K562 (cell line): ENCODE data around the gene CD99L2. TPM values are rescaled to one million over a fixed set of nuclear protein-coding genes. Genes with fewer than 3 reads are reported as not detected.

ENCODE experiments used
- ATAC-seq: fragments of 200-7000 bp; cut with Tn5 transposase; 3 replicates; pipeline ENCODE4 v1.9.1; 2020; ENCODE audit warnings: moderate library complexity
- BruUV-seq: library from RNA; stranded (reverse); fragments of 400-500 nt; replicated peaks from 2 replicates; lab custom pipeline; 2021; lab: Mats Ljungman, UMichigan
- CTCF ChIA-PET: fragments of 300-600 bp; formaldehyde crosslinking; extraction: SDS; loops from one replicate; lab custom pipeline; 2021; ENCODE audit warnings: low intra/inter-chr PET ratio; lab: Yijun Ruan, JAX
- POLR2A ChIA-PET: fragments of 300-600, 350-650 bp; sonication (Branson Sonifier 250); formaldehyde crosslinking; extraction: SDS; loops from one replicate; lab custom pipeline; 2021; ENCODE audit warnings: antibody characterized with exemption, inconsistent platforms; lab: Yijun Ruan, JAX
- DNase-seq, 4 experiments: peaks; one replicate each; pipeline versions ENCODE4 v3.0.0 to v3.0.0-alpha.2; 2011 to 2018; ENCODE audit warnings: low spot score in 3 of 4, mixed read lengths in 3 of 4; ENCODE audit errors: extremely low read depth in 1 of 4
- FAIRE-seq: peaks from 2 replicates; lab custom pipeline; 2011; peaks lifted over from hg19 to GRCh38; lab: Jason Lieb, UNC
- H2AFZ ChIP-seq: 2 replicates; pipeline ENCODE4 v1.6.0; 2011; ENCODE audit warnings: low read depth, low read length, control low read depth, inconsistent platforms
- H3K27ac ChIP-seq: fragments of 200-600 bp; 3 replicates; pipeline ENCODE4 v1.8.0; 2011; ENCODE audit warnings: low read depth, mild to moderate bottlenecking, control low read depth, inconsistent platforms, low read length, moderate library complexity, mixed read lengths; ENCODE audit errors: extremely low read depth
- H3K27me3 ChIP-seq, 2 experiments: fragments of 300-600 bp in 1 of 2; 2 replicates in 1 of 2; 3 replicates in 1 of 2; pipeline versions ENCODE4 v1.6.0 to v1.8.0; 2011; ENCODE audit warnings: inconsistent platforms in 2 of 2, low read length in 2 of 2, mild to moderate bottlenecking in 1 of 2, mixed read lengths in 1 of 2, moderate library complexity in 1 of 2; ENCODE audit not compliant: control insufficient read depth in 2 of 2, insufficient read depth in 2 of 2
- H3K36me3 ChIP-seq: fragments of 300-600 bp; 3 replicates; pipeline ENCODE4 v1.8.0; 2011; ENCODE audit warnings: mild to moderate bottlenecking, low read length, inconsistent platforms; ENCODE audit not compliant: control insufficient read depth, insufficient read depth
- H3K4me1 ChIP-seq, 2 experiments: fragments of 200-600 bp in 1 of 2; replicated peaks in 1 of 2; 2 replicates in 1 of 2; 3 replicates in 1 of 2; pipeline versions ENCODE4 v1.5.1 to v1.8.0; 2011; ENCODE audit warnings: inconsistent platforms in 2 of 2, low read length in 2 of 2, mild to moderate bottlenecking in 1 of 2, mixed read lengths in 1 of 2, moderate library complexity in 1 of 2; ENCODE audit not compliant: control insufficient read depth in 2 of 2, insufficient read depth in 2 of 2
- H3K4me2 ChIP-seq: 2 replicates; pipeline ENCODE4 v1.6.1; 2011; ENCODE audit warnings: low read length, control low read depth, inconsistent platforms, mixed read lengths; ENCODE audit not compliant: insufficient read depth
- H3K4me3 ChIP-seq: fragments of 200-600 bp; sonication (generic), shearing (Covaris generic); 2 replicates; pipeline ENCODE4 v1.5.1; 2016; ENCODE audit warnings: control low read depth, inconsistent platforms
- H3K79me2 ChIP-seq: fragments of 200-600 bp; 3 replicates; pipeline ENCODE4 v1.8.0; 2011; ENCODE audit warnings: low read length, inconsistent platforms; ENCODE audit not compliant: control insufficient read depth, insufficient read depth
- H3K9ac ChIP-seq, 2 experiments: 2 replicates each; pipeline versions ENCODE4 v1.6.0 to v1.6.1; 2011; ENCODE audit warnings: low read depth in 2 of 2, low read length in 2 of 2, control low read depth in 1 of 2, inconsistent platforms in 1 of 2, mild to moderate bottlenecking in 1 of 2, mixed read lengths in 1 of 2; ENCODE audit not compliant: insufficient read depth in 1 of 2
- H3K9me1 ChIP-seq: one replicate; pipeline ENCODE4 v1.6.0; 2011; ENCODE audit warnings: inconsistent platforms, mild to moderate bottlenecking, low read length, moderate library complexity; ENCODE audit not compliant: control insufficient read depth, insufficient read depth
- H3K9me3 ChIP-seq: replicated peaks from 2 replicates; pipeline ENCODE4 v1.5.1; 2011; ENCODE audit warnings: low read depth, low read length, inconsistent platforms; ENCODE audit not compliant: control insufficient read depth, insufficient read depth
- H4K20me1 ChIP-seq: replicated peaks from 2 replicates; pipeline ENCODE4 v1.6.1; 2011; ENCODE audit warnings: low read length, inconsistent platforms, mixed read lengths; ENCODE audit not compliant: control insufficient read depth, insufficient read depth
- CAMTA2 ChIP-seq: fragments of 250-450 bp; sonication (Bioruptor Pico); conservative IDR thresholded peaks from 2 replicates; pipeline ENCODE4 v1.5.1; 2022
- ZNF175 ChIP-seq: fragments of 200-800 bp; sonication (Bioruptor generic); IDR thresholded peaks from 2 replicates; pipeline ENCODE4 v1.6.1; 2016; ENCODE audit warnings: low read depth, mild to moderate bottlenecking, missing genetic modification characterization, missing compliant biosample characterization
- WGBS: fragments of 100-300 bp; shearing (Covaris generic); methylation state at CpG from one replicate; pipeline ENCODE4 v1.1.6; 2016; ENCODE audit warnings: low coverage, mixed read lengths; ENCODE audit not compliant: insufficient coverage; ENCODE audit errors: missing lambda C conversion rate; 5-methylcytosine and 5-hydroxymethylcytosine counted together
- in situ Hi-C: fragments of 300-500 bp; cut with MboI; formaldehyde crosslinking; loops from 4 replicates; pipeline ENCODE4 v1.15.0; 2018; ENCODE audit warnings: inconsistent platforms, mixed read lengths
- intact Hi-C: fragments of 100-400 bp; cut with micrococcal nuclease; formaldehyde crosslinking; loops from 2 replicates; pipeline ENCODE4 v1.14.2; 2022
- polyA plus RNA-seq, 8 experiments: library from polyadenylated mRNA; depleted of rRNA in 4 of 8; stranded (reverse) in 5 of 8; unstranded in 3 of 8; fragments of >200 nt; fragmentation: Nextera tagmentation in 2 of 8; fragmentation: Illumina TruSeq in 1 of 8; extraction: Ambion mirVana in 2 of 8; extraction: Trizol in 1 of 8; gene quantifications; 2 replicates each; pipeline versions ENCODE4 v1.2.1 to v1.2.3, GENCODE V29; 2011 to 2014; ENCODE audit warnings: inconsistent platforms in 1 of 8, missing spikeins in 1 of 8
- total RNA-seq, 7 experiments: library from RNA; depleted of rRNA in 6 of 7; stranded (reverse); fragments of >200 nt in 6 of 7; fragmentation: Illumina TruSeq in 2 of 7; extraction: Trizol in 2 of 7; gene quantifications; 2 replicates each; pipeline versions ENCODE4 v1.2.1 to v1.2.3, GENCODE V29; 2011 to 2021; ENCODE audit warnings: low replicate concordance in 1 of 7
- TF ChIP-seq, protein P1 (sequence below), 3 experiments: IDR thresholded peaks in 2 of 3; conservative IDR thresholded peaks in 1 of 3; 2 replicates each; pipeline ENCODE4 v1.5.1; 2011 to 2012; ENCODE audit warnings: low read length in 3 of 3, mild to moderate bottlenecking in 3 of 3, control low read depth in 2 of 3, improper control_type of control experiment in 1 of 3, inconsistent platforms in 1 of 3, low read depth in 1 of 3, mixed read lengths in 1 of 3, moderate library complexity in 1 of 3; ENCODE audit not compliant: insufficient read depth in 2 of 3
- TF ChIP-seq, protein P2 (sequence below): sonication (generic); formaldehyde crosslinking; IDR thresholded peaks from 2 replicates; pipeline ENCODE4 v1.8.1; 2023; ENCODE audit warnings: mild to moderate bottlenecking, missing genetic modification reagents
- TF ChIP-seq, protein P3 (sequence below): fragments of 450-650 bp; IDR thresholded peaks from 2 replicates; pipeline ENCODE4 v1.6.1; 2016; ENCODE audit warnings: antibody characterized with exemption

CD99L2 gene
- total and polyA plus RNA-seq, 9 of the 15 experiments (the other 6 are each of a cell fraction or from before 2014, with no cell fraction given), result 0.76 to 19.0 (median 11.9) TPM

DNA sequence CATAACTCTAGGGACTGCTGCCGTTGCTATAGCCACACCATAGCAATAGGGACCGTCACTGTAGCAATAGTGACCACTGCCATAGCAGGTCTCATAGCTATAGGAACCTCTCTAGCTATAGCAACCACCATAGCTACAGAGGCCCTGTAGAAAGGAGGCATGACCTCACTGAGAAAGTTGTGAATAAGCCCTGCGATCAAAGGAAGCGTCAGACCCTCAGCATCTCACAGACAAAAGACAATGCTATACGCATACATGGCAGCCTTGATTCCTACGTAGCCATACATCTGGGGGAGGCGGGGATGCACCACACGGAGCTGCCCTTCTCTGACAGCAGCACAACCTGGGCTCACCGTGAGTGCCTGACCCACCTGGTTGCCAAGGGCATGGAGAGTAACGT lies 116.8 kb downstream of the CD99L2 start:
- Histone ChIP-seq H3K79me2 (no peaks in the 10 kb centered on the region), H3K4me3 (no peak overlapping the region), H3K9me1 (no peaks in the 10 kb centered on the region), H3K9me3 (no peaks in the 10 kb centered on the region), H3K36me3 (no peaks in the 10 kb centered on the region), H3K4me2 (no peak overlapping the region), H3K27me3 (no peaks in the 10 kb centered on the region), H3K4me1 (no peaks in the 10 kb centered on the region), H3K9ac (no peak overlapping the region), H4K20me1 (no peaks in the 10 kb centered on the region), H3K27ac (no peak overlapping the region), H2AFZ (no peak overlapping the region)
- intact Hi-C loops (no loop called here), in situ Hi-C loops (loop anchor here (25.0 kb wide), 1 partner anchor 581 kb away; no protein-coding TSS in a partner anchor)
- no peak for ATAC-seq
- WGBS, result 53% methylated on average over 10 of the region's 10 CpGs
- POLR2A ChIA-PET, result no interaction called here
- no TSS peak for BruUV-seq
- no peak for DNase-seq
- CTCF ChIA-PET, result no interaction called here
- FAIRE-seq, result no peak
- TF ChIP-seq, protein P1, sequence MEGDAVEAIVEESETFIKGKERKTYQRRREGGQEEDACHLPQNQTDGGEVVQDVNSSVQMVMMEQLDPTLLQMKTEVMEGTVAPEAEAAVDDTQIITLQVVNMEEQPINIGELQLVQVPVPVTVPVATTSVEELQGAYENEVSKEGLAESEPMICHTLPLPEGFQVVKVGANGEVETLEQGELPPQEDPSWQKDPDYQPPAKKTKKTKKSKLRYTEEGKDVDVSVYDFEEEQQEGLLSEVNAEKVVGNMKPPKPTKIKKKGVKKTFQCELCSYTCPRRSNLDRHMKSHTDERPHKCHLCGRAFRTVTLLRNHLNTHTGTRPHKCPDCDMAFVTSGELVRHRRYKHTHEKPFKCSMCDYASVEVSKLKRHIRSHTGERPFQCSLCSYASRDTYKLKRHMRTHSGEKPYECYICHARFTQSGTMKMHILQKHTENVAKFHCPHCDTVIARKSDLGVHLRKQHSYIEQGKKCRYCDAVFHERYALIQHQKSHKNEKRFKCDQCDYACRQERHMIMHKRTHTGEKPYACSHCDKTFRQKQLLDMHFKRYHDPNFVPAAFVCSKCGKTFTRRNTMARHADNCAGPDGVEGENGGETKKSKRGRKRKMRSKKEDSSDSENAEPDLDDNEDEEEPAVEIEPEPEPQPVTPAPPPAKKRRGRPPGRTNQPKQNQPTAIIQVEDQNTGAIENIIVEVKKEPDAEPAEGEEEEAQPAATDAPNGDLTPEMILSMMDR (IDR thresholded peaks at IDR 0.05 in 2 of 3, conservative IDR thresholded peaks at IDR 0.05 in 1 of 3; ENCODE audit: insufficient read depth in 2 of 3, low read depth in 1 of 3, low read length in 3 of 3), result no peak
- no peak for TF ChIP-seq ZNF175 (CRISPR knock-in tag)
- TF ChIP-seq, protein P2, sequence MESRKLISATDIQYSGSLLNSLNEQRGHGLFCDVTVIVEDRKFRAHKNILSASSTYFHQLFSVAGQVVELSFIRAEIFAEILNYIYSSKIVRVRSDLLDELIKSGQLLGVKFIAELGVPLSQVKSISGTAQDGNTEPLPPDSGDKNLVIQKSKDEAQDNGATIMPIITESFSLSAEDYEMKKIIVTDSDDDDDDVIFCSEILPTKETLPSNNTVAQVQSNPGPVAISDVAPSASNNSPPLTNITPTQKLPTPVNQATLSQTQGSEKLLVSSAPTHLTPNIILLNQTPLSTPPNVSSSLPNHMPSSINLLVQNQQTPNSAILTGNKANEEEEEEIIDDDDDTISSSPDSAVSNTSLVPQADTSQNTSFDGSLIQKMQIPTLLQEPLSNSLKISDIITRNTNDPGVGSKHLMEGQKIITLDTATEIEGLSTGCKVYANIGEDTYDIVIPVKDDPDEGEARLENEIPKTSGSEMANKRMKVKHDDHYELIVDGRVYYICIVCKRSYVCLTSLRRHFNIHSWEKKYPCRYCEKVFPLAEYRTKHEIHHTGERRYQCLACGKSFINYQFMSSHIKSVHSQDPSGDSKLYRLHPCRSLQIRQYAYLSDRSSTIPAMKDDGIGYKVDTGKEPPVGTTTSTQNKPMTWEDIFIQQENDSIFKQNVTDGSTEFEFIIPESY (CRISPR knock-in tag), result no peak
- TF ChIP-seq CAMTA2 (CRISPR knock-in tag), result no peak
- TF ChIP-seq, protein P3, sequence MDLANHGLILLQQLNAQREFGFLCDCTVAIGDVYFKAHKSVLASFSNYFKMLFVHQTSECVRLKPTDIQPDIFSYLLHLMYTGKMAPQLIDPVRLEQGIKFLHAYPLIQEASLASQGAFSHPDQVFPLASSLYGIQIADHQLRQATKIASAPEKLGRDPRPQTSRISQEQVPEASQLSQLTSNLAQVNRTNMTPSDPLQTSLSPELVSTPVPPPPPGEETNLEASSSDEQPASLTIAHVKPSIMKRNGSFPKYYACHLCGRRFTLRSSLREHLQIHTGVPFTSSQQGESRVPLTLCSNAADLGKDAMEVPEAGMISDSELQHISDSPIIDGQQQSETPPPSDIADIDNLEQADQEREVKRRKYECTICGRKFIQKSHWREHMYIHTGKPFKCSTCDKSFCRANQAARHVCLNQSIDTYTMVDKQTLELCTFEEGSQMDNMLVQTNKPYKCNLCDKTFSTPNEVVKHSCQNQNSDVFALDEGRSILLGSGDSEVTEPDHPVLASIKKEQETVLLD, result no peak
